H1 (cell line): Measurements from ENCODE around the gene TGFB3. TPM values are rescaled to one million over a fixed set of nuclear protein-coding genes. Genes with fewer than 3 reads are reported as not detected.

Source experiments
- CTCF ChIA-PET: fragments of 300-600 bp; sonication (Branson Sonifier 250); formaldehyde crosslinking; loops from one replicate; lab custom pipeline; 2021; ENCODE audit not compliant: partially characterized antibody; lab: Charles Lee
- POLR2A ChIA-PET: fragments of 300-600 bp; sonication (Branson Sonifier 250); formaldehyde crosslinking; loops from one replicate; lab custom pipeline; 2021; ENCODE audit warnings: inconsistent platforms; ENCODE audit not compliant: partially characterized antibody; lab: Charles Lee
- DNase-seq, 2 experiments: peaks; one replicate each; pipeline versions ENCODE4 v3.0.0 to v3.0.0-alpha.2; 2010 to 2022; ENCODE audit warnings: low spot score in 2 of 2, low read depth in 1 of 2, mixed read lengths in 1 of 2
- FAIRE-seq: peaks from 2 replicates; lab custom pipeline; 2011; peaks lifted over from hg19 to GRCh38; lab: Jason Lieb, UNC
- H2AFZ ChIP-seq: 2 replicates; pipeline ENCODE4 v1.8.1; 2012; ENCODE audit warnings: low read length, inconsistent platforms
- H2AK5ac ChIP-seq: 2 replicates; pipeline ENCODE4 v1.6.1; 2013; ENCODE audit warnings: low read depth, low read length
- H2BK120ac ChIP-seq: replicated peaks from 2 replicates; pipeline ENCODE3; 2013; ENCODE audit warnings: low read depth, low read length, inconsistent platforms
- H2BK12ac ChIP-seq: 2 replicates; pipeline ENCODE4 v1.6.1; 2013; ENCODE audit warnings: low read depth, low read length
- H2BK15ac ChIP-seq: 2 replicates; pipeline ENCODE4 v1.6.1; 2013; ENCODE audit warnings: low read length
- H2BK20ac ChIP-seq: 2 replicates; pipeline ENCODE4 v1.6.1; 2013; ENCODE audit warnings: low read length
- H2BK5ac ChIP-seq: 2 replicates; pipeline ENCODE4 v1.6.1; 2013; ENCODE audit warnings: low read depth, low read length
- H3K14ac ChIP-seq: 2 replicates; pipeline ENCODE4 v1.6.1; 2013; ENCODE audit warnings: inconsistent platforms; ENCODE audit not compliant: insufficient read length
- H3K18ac ChIP-seq: 2 replicates; pipeline ENCODE4 v1.6.1; 2013; ENCODE audit warnings: low read length; ENCODE audit errors: extremely low read depth
- H3K23ac ChIP-seq: 2 replicates; pipeline ENCODE4 v1.6.1; 2013; ENCODE audit warnings: inconsistent platforms; ENCODE audit not compliant: insufficient read length
- H3K23me2 ChIP-seq: 2 replicates; pipeline ENCODE4 v1.6.1; 2013; ENCODE audit warnings: low read depth, low read length
- H3K27ac ChIP-seq: 2 replicates; pipeline ENCODE4 v1.6.1; 2011; ENCODE audit warnings: low read depth, low read length, inconsistent platforms
- H3K27me3 ChIP-seq, 4 experiments: replicated peaks in 1 of 4; 1 replicate in 1 of 4; 2 replicates in 3 of 4; pipeline versions ENCODE4 v1.6.1 to v1.8.1; 2011 to 2013; ENCODE audit warnings: low read length in 3 of 4, mild to moderate bottlenecking in 3 of 4, inconsistent platforms in 2 of 4, mixed read lengths in 2 of 4, moderate library complexity in 1 of 4; ENCODE audit not compliant: control insufficient read depth in 3 of 4, insufficient read depth in 3 of 4; ENCODE audit errors: extremely low read depth in 1 of 4
- H3K36me3 ChIP-seq, 4 experiments: 2 replicates each; pipeline versions ENCODE4 v1.6.1 to v1.8.1; 2011 to 2013; ENCODE audit warnings: mild to moderate bottlenecking in 4 of 4, low read length in 3 of 4, moderate library complexity in 2 of 4, control low read depth in 1 of 4, inconsistent platforms in 1 of 4; ENCODE audit not compliant: insufficient read depth in 4 of 4, control insufficient read depth in 2 of 4
- H3K4ac ChIP-seq: replicated peaks from 2 replicates; pipeline ENCODE3; 2013; ENCODE audit warnings: low read length, low read depth, mixed read lengths, inconsistent platforms; ENCODE audit not compliant: insufficient read length
- H3K4me1 ChIP-seq, 4 experiments: replicated peaks in 1 of 4; 1 replicate in 1 of 4; 2 replicates in 3 of 4; pipeline versions ENCODE4 v1.6.1 to v1.8.1; 2011 to 2013; ENCODE audit warnings: low read length in 3 of 4, inconsistent platforms in 2 of 4, mixed read lengths in 1 of 4; ENCODE audit not compliant: insufficient read depth in 4 of 4, control insufficient read depth in 3 of 4
- H3K4me2 ChIP-seq, 2 experiments: 2 replicates each; pipeline versions ENCODE4 v1.6.1 to v1.8.1; 2011 to 2013; ENCODE audit warnings: low read depth in 2 of 2, low read length in 2 of 2, control low read depth in 1 of 2, inconsistent platforms in 1 of 2, mild to moderate bottlenecking in 1 of 2; ENCODE audit not compliant: insufficient read depth in 1 of 2
- H3K4me3 ChIP-seq, 4 experiments: fragments of 200-600, 300-600 bp in 1 of 4; sonication (generic), shearing (Covaris generic), sonication (Bioruptor Twin) in 1 of 4; 2 replicates each; pipeline versions ENCODE4 v1.5.1 to v1.8.1; 2011 to 2016; ENCODE audit warnings: low read length in 4 of 4, low read depth in 3 of 4, control low read depth in 2 of 4, inconsistent platforms in 2 of 4, mild to moderate bottlenecking in 2 of 4, mixed read lengths in 1 of 4, moderate library complexity in 1 of 4; ENCODE audit not compliant: insufficient read depth in 2 of 4; ENCODE audit errors: extremely low read depth in 1 of 4
- H3K56ac ChIP-seq: replicated peaks from 2 replicates; pipeline ENCODE3; 2013; ENCODE audit warnings: low read depth, mild to moderate bottlenecking, mixed read lengths, low read length, inconsistent platforms; ENCODE audit not compliant: insufficient read length
- H3K79me1 ChIP-seq: 2 replicates; pipeline ENCODE4 v1.6.1; 2013; ENCODE audit warnings: low read depth, low read length, control low read depth
- H3K79me2 ChIP-seq, 2 experiments: 2 replicates each; pipeline versions ENCODE4 v1.6.1 to v1.8.1; 2012 to 2013; ENCODE audit warnings: low read length in 2 of 2, mild to moderate bottlenecking in 2 of 2, inconsistent platforms in 1 of 2; ENCODE audit not compliant: insufficient read depth in 2 of 2, control insufficient read depth in 1 of 2
- H3K9ac ChIP-seq, 4 experiments: replicated peaks in 1 of 4; 1 replicate in 1 of 4; 2 replicates in 3 of 4; pipeline versions ENCODE4 v1.6.1 to v1.8.1; 2011 to 2013; ENCODE audit warnings: low read depth in 3 of 4, low read length in 3 of 4, control low read depth in 2 of 4, mild to moderate bottlenecking in 2 of 4, moderate library complexity in 2 of 4, inconsistent platforms in 1 of 4; ENCODE audit errors: extremely low read depth in 1 of 4
- H3K9me3 ChIP-seq, 2 experiments: 2 replicates each; pipeline versions ENCODE4 v1.6.1 to v1.8.1; 2012 to 2013; ENCODE audit warnings: mild to moderate bottlenecking in 2 of 2, moderate library complexity in 2 of 2, control low read depth in 1 of 2, inconsistent platforms in 1 of 2, low read depth in 1 of 2, low read length in 1 of 2, mixed read lengths in 1 of 2; ENCODE audit not compliant: insufficient read depth in 2 of 2
- H4K20me1 ChIP-seq, 2 experiments: replicated peaks in 1 of 2; 2 replicates each; pipeline versions ENCODE3 to v1.8.1; 2011 to 2013; ENCODE audit warnings: inconsistent platforms in 2 of 2, low read length in 2 of 2, mild to moderate bottlenecking in 1 of 2; ENCODE audit not compliant: insufficient read depth in 2 of 2, control insufficient read depth in 1 of 2
- H4K5ac ChIP-seq: 2 replicates; pipeline ENCODE4 v1.6.1; 2013; ENCODE audit warnings: low read length, low read depth, mixed read lengths, inconsistent platforms; ENCODE audit not compliant: insufficient read length
- H4K8ac ChIP-seq: 2 replicates; pipeline ENCODE4 v1.8.0; 2013; ENCODE audit warnings: mild to moderate bottlenecking, moderate library complexity, low read length, inconsistent platforms; ENCODE audit not compliant: insufficient read depth; ENCODE audit errors: extremely low read depth
- H4K91ac ChIP-seq: replicated peaks from 2 replicates; pipeline ENCODE3; 2013; ENCODE audit warnings: low read length, mixed read lengths, inconsistent platforms; ENCODE audit not compliant: insufficient read length
- ATF3 ChIP-seq: IDR thresholded peaks from 2 replicates; pipeline ENCODE4 v1.6.1; 2011; ENCODE audit warnings: low read depth, mild to moderate bottlenecking, low read length; ENCODE audit not compliant: insufficient read depth
- CTBP2 ChIP-seq: IDR thresholded peaks from 2 replicates; pipeline ENCODE4 v1.7.0; 2011; ENCODE audit warnings: borderline replicate concordance, mild to moderate bottlenecking, moderate library complexity, mixed read lengths, low read length; ENCODE audit not compliant: insufficient read depth, insufficient read length
- JUN ChIP-seq: IDR thresholded peaks from 2 replicates; pipeline ENCODE4 v1.6.1; 2011; ENCODE audit warnings: low read depth, mild to moderate bottlenecking, improper control_type of control experiment, low read length
- NANOG ChIP-seq: IDR thresholded peaks from 2 replicates; pipeline ENCODE4 v1.6.1; 2011; ENCODE audit warnings: low read length, low read depth, mild to moderate bottlenecking, inconsistent platforms; ENCODE audit not compliant: insufficient read depth, poor library complexity, severe bottlenecking
- NRF1 ChIP-seq: IDR thresholded peaks from 2 replicates; pipeline ENCODE4 v1.6.1; 2011; ENCODE audit warnings: mild to moderate bottlenecking, low read depth, low read length, improper control_type of control experiment
- RBBP5 ChIP-seq: IDR thresholded peaks from 2 replicates; pipeline ENCODE4 v1.7.1; 2012; ENCODE audit warnings: low read depth, mild to moderate bottlenecking, inconsistent platforms, low read length, moderate library complexity, borderline replicate concordance
- RFX5 ChIP-seq: IDR thresholded peaks from 2 replicates; pipeline ENCODE4 v1.6.1; 2011; ENCODE audit warnings: low read depth, low read length, improper control_type of control experiment, borderline replicate concordance
- SRF ChIP-seq: IDR thresholded peaks from 2 replicates; pipeline ENCODE4 v1.6.1; 2011; ENCODE audit warnings: mild to moderate bottlenecking, low read depth, low read length, moderate library complexity
- TCF12 ChIP-seq: IDR thresholded peaks from 2 replicates; pipeline ENCODE4 v1.6.1; 2011; ENCODE audit warnings: low read depth, mild to moderate bottlenecking, low read length
- TEAD4 ChIP-seq: IDR thresholded peaks from 2 replicates; pipeline ENCODE4 v1.6.1; 2012; ENCODE audit warnings: low read depth, low read length, inconsistent platforms, mixed read lengths
- YY1 ChIP-seq: IDR thresholded peaks from 2 replicates; pipeline ENCODE4 v1.6.1; 2011; ENCODE audit warnings: low read depth, mild to moderate bottlenecking, low read length
- WGBS, 2 experiments: shearing (Covaris generic) in 1 of 2; methylation state at CpG; one replicate each; pipeline versions ENCODE4 v1.1.6 to v1.1.7; 2013 to 2015; ENCODE audit warnings: low lambda C conversion rate in 2 of 2, mixed read lengths in 2 of 2, inconsistent platforms in 1 of 2, low coverage in 1 of 2, missing lambda C conversion rate in 1 of 2; ENCODE audit not compliant: insufficient replicate concordance in 2 of 2, insufficient coverage in 1 of 2, insufficient read length in 1 of 2; ENCODE audit errors: extremely low coverage in 1 of 2, missing lambda C conversion rate in 1 of 2; 5-methylcytosine and 5-hydroxymethylcytosine counted together
- polyA plus RNA-seq, 7 experiments: library from polyadenylated mRNA; depleted of rRNA in 3 of 7; stranded (reverse) in 5 of 7; unstranded in 2 of 7; fragments of >200 nt in 5 of 7; fragments of 200-250 nt in 2 of 7; gene quantifications; 1 replicate in 5 of 7; 2 replicates in 1 of 7; 4 replicates in 1 of 7; pipeline versions ENCODE4 v1.2.1 to v1.2.3, GENCODE V29; 2011 to 2013; ENCODE audit warnings: missing spikeins in 2 of 7, mixed read lengths in 2 of 7
- total RNA-seq: library from RNA; stranded (reverse); fragmentation: NEBNext Ultra II Directional; extraction: Animal tissue kit (Norgen Biotek cat#: 25700); gene quantifications from 2 replicates; pipeline ENCODE4 v1.2.1, GENCODE V29; 2021

Gene TGFB3
- total and polyA plus RNA-seq, 2 of the 8 experiments (the other 6 are each of a cell fraction or from before 2014, with no cell fraction given), result 0.65 to 0.86 TPM

- no peak overlapping the region for H3K4ac ChIP-seq
- H3K4me1 ChIP-seq, result peaks cover 0 to 11% (median 2%) of the 10 kb centered on the region in 4 experiments; a peak in 6 of 7 replicates
- peak overlapping the region; percentile 4; the same call in 1 of the 2 replicates for H4K8ac ChIP-seq
- H2AK5ac ChIP-seq, result no peak overlapping the region
- no peak overlapping the region for H3K23ac ChIP-seq
- H4K5ac ChIP-seq, result no peak overlapping the region
- CTCF ChIA-PET, result interaction anchor here (0.5 to 20.1 kb wide), 37 partner anchors 9 to 965 kb away, joined by 3 to 261 read pairs (median 3); no protein-coding TSS in a partner anchor
- H4K20me1 ChIP-seq, result no peaks in the 10 kb centered on the region
- WGBS, 2 experiments, result 3% methylated on average over 31 of the region's 77 CpGs; no CpG with 5 or more reads in 1 of the 2 experiments
- no peaks in the 10 kb centered on the region for H3K79me1 ChIP-seq
- H3K4me2 ChIP-seq, result peak overlapping the region; percentile 86 to 97
- no peak overlapping the region for H3K27ac ChIP-seq
- H3K56ac ChIP-seq, result no peak overlapping the region
- no peak overlapping the region for H2BK12ac ChIP-seq
- no peaks in the 10 kb centered on the region for H3K9me3 ChIP-seq
- peak overlapping the region; percentile 57 for H4K91ac ChIP-seq
- peak in 1 of 2 experiments; percentile 92 for DNase-seq
- H3K79me2 ChIP-seq, result no peaks in the 10 kb centered on the region
- no peak for FAIRE-seq
- POLR2A ChIA-PET, result interaction anchor here (1.0 kb wide), 2 partner anchors 8 to 15 kb away, joined by 3 read pairs; no protein-coding TSS in a partner anchor
- peak overlapping the region; percentile 60; the same call in 1 of the 2 replicates for H3K18ac ChIP-seq
- H3K36me3 ChIP-seq, result no peaks in the 10 kb centered on the region
- H2BK5ac ChIP-seq, result no peak overlapping the region
- H3K9ac ChIP-seq, result peak overlapping the region in 1 of 4 experiments; percentile 35; a peak in 3 of 7 replicates
- no peak overlapping the region for H2BK120ac ChIP-seq
- H3K27me3 ChIP-seq, result peaks cover 0 to 26% (median 17%) of the 10 kb centered on the region in 4 experiments; a peak in 5 of 7 replicates
- H3K14ac ChIP-seq, result no peak overlapping the region
- H2BK15ac ChIP-seq, result no peak overlapping the region
- peak overlapping the region; percentile 47 to 89 (median 66) for H3K4me3 ChIP-seq
- H3K23me2 ChIP-seq, result peaks cover 9% of the 10 kb centered on the region
- no peak overlapping the region for H2BK20ac ChIP-seq
- peak overlapping the region; percentile 81 for H2AFZ ChIP-seq
- TF ChIP-seq RBBP5 (peak; percentile 70; the same call in 1 of the 2 replicates), CTBP2 (peak; percentile 65), TEAD4 (no peak), SRF (no peak), NRF1 (no peak), JUN (no peak), TCF12 (no peak), ATF3 (no peak), NANOG (no peak), YY1 (peak; percentile 80), RFX5 (no peak)
These were observed 647 bp upstream of the TGFB3 start for GRCh38 chr14:75982266-75983018.
